ENCODE data around the gene KLHL21. TPM values are rescaled to one million over a fixed set of nuclear protein-coding genes. Genes with fewer than 3 reads are reported as not detected.
A peak's percentile ranks its signal among the peaks of the same experiment; 100 is the strongest.

The KLHL21 gene
- total and polyA plus RNA-seq, 10 of the 15 experiments (the other 5 are each of a cell fraction or from before 2014, with no cell fraction given), result 0.76 to 12.2 (median 5.2) TPM

GRCh38 chr1:6554031-6554906 lies 48.4 kb downstream of the KLHL21 start, which contains the start of gene NOL9 (continued):
- TF ChIP-seq HCFC1 (IDR thresholded peaks at IDR 0.05; ENCODE audit: low read length), result peak; percentile 74
- TF ChIP-seq SMAD5 (IDR thresholded peaks at IDR 0.05; ENCODE audit: low read depth), result 0 out of 2 replicates have a peak, but pooled peaks have one; percentile 46

GRCh38 chr1:6547301-6547700 lies 55.4 kb downstream of the KLHL21 start:
- no peak overlapping the region for H3K4me2 ChIP-seq (ENCODE audit: control insufficient read depth, insufficient read depth)
- no peak overlapping the region for H2AFZ ChIP-seq (ENCODE audit: control insufficient read depth, low read depth, low read length)
- no peak for FAIRE-seq
- RAD21 ChIA-PET (ENCODE audit: unreplicated experiment), result no interaction called here
- H3K36me3 ChIP-seq (ENCODE audit: control insufficient read depth in 2 of 2, insufficient read depth in 2 of 2, low read length in 1 of 2), result peaks cover 9 to 13% of the 10 kb centered on the region in 2 experiments
- WGBS (ENCODE audit: insufficient coverage, insufficient replicate concordance, low lambda C conversion rate, missing lambda C conversion rate), result 88% methylated on average over 4 of the region's 4 CpGs
- in situ Hi-C loops (cut with MboI) (no loop called here), intact Hi-C loops (cut with micrococcal nuclease; ENCODE audit: unreplicated experiment) (no loop called here)
- H3K79me2 ChIP-seq (ENCODE audit: control insufficient read depth, insufficient read depth, low read length), result peaks cover 2% of the 10 kb centered on the region
- no peak for ATAC-seq
- peaks cover 3% of the 10 kb centered on the region; the same call in 1 of the 2 replicates for H4K20me1 ChIP-seq (ENCODE audit: control insufficient read depth, insufficient read depth)
- SMC1A ChIA-PET (ENCODE audit: uncharacterized antibody, unreplicated experiment), result no interaction called here
- no peak overlapping the region for H3K9ac ChIP-seq (ENCODE audit: control insufficient read depth, insufficient read depth, low read length)
- H3K4me3 ChIP-seq, result no peak overlapping the region
- no peak overlapping the region for H3K27ac ChIP-seq (ENCODE audit: control insufficient read depth, insufficient read depth)
- BruUV-seq (replicated peaks), result no TSS peak
- DNase-seq (ENCODE audit: low read depth, low spot score), result no peak
- CTCF ChIA-PET, result no interaction called here
- POLR2A ChIA-PET, result no interaction called here
- H3K9me3 ChIP-seq (replicated peaks; ENCODE audit: control insufficient read depth, insufficient read depth, low read length), result no peaks in the 10 kb centered on the region
- H3K27me3 ChIP-seq (replicated peaks in 1 of 2; ENCODE audit: control insufficient read depth in 2 of 2, insufficient read depth in 2 of 2, low read length in 1 of 2), result no peaks in the 10 kb centered on the region
- no peaks in the 10 kb centered on the region for H3K4me1 ChIP-seq (ENCODE audit: control insufficient read depth, insufficient read depth, low read length)
- TF ChIP-seq SMC3 (IDR thresholded peaks at IDR 0.05; ENCODE audit: borderline replicate concordance, low read length) (no peak), ZBTB11 (CRISPR knock-in tag; IDR thresholded peaks at IDR 0.05) (no peak), NR2C1 (IDR thresholded peaks at IDR 0.05) (no peak), CHD2 (IDR thresholded peaks at IDR 0.05; ENCODE audit: borderline replicate concordance, low read depth, low read length) (no peak), CEBPZ (IDR thresholded peaks at IDR 0.05; ENCODE audit: low read depth, low read length) (no peak), NR2C2 (IDR thresholded peaks at IDR 0.05; ENCODE audit: borderline replicate concordance, control insufficient read depth, insufficient read length, low read depth) (no peak), POU2F2 (IDR thresholded peaks at IDR 0.05; ENCODE audit: borderline replicate concordance, low read depth, low read length) (no peak), IKZF1 (conservative IDR thresholded peaks at IDR 0.05) (no peak), POLR2AphosphoS2 (IDR thresholded peaks at IDR 0.05; ENCODE audit: low read depth, low read length) (no peak), KLF5 (IDR thresholded peaks at IDR 0.05; ENCODE audit: partially characterized antibody) (no peak), E2F4 (IDR thresholded peaks at IDR 0.05; ENCODE audit: low read depth, low read length) (no peak)

Data from GM12878 (cell line).